Stimulated activated CD4-positive, alpha-beta T cell treated with anti-CD3 and anti-CD28 coated beads, Interleukin-4, amount 100 ng/mL, for 1 hour (primary cell): Measurements from ENCODE around the gene POU2AF3.
"Not testable (repeated sequence)": the region's sequence is repeated elsewhere in the genome, so short reads cannot be mapped to it uniquely, and the experiment has no call there.

Experiments used
- DNase-seq: peaks from one replicate; pipeline ENCODE4 v3.0.0-alpha.2; 2020

The POU2AF3 gene

GRCh38 chr11:111301004-111301841 lies 2.9 kb downstream of the POU2AF3 start:
- no peak for DNase-seq

- DNase-seq, result no peak
Observed at GRCh38 chr11:111301842-111302118, 3.4 kb downstream of the POU2AF3 start.

DNA sequence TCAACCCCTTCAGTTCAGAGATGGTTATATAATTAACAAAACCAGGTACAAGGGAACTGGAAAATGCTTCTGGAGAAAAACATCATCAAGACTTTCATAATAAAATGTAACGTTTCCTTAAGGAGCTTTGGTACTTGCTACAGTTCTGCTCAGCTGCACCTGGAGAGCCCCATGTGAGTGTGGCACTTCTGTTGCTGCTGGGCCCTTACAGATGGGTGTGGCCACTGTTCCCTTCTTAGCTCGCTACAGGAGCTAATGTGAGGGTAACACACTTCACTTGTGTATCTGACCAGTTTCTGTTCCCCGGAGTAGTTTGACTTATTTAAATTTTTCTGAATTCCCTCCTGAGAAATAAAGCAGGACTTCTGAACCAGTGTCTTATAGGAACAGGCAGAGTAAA lies 4.0 kb downstream of the POU2AF3 start:
- DNase-seq, result no peak

DNA sequence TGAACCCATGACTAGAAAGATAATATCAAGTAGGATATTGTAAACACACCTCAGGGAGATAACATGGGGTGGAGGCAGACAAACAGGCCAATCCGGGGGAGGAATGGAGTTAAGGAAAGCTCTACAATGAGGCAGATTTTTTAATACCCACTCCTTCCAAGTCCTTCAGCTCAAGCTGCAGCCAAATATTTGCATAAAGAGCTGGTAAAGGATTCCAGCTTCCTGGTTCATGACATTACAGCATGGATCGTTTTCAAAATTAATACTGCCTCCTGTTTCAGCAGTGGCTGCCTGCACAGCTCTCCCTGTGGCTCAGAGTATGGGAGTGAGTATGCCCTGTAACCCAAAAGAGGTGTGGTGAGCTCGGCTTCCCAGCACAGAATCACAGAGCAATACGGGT lies 5.1 kb downstream of the POU2AF3 start:
- DNase-seq, result no peak

DNA sequence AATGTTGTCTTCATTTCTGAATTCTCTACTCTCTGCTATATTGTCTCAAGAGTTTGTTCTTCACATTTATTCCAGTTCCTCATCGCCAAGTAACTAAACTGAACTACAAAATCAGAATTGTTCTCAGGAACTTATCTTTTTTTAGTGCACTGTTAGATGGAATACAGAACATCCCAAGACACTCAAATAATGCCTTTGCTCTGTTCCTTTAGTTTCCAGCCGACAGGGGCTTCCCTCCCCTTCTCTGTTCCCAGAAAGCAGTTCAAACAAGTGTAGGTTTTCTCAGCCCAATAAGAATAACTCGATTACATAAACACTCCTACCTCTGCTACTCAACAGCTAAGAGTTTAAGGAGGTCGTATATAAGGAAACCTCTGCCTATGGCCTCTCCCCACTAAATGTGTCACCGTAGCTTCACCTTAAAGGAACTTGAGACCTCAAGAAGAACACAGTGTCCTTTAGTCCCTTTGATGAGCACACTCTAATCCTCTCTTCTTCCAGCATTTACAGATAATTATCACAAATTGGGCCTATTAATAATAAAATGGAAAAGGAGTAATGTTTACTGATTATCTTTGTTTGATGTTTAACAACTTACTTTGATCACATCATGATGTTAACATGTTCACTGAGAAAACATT lies 6.9 kb downstream of the POU2AF3 start:
- DNase-seq, result no peak

GRCh38 chr11:111305876-111306275 lies 7.5 kb downstream of the POU2AF3 start:
- DNase-seq, result no peak

DNA sequence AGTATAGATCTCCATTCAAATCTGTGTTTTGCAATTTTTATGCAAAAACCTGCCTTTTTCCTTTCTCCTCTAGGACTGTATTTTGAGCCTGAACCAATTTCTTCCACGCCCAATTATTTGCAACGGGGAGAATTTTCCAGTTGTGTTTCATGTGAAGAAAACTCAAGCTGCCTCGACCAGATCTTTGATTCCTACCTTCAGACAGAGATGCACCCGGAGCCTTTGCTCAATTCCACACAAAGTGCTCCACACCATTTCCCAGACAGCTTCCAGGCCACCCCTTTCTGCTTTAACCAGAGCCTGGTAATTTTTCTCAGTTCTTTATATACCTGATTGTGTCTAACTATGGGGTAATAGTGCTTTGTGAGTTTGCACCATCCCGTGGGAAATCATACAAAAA lies 8.0 kb downstream of the POU2AF3 start:
- DNase-seq, result no peak

- DNase-seq, result no peak
Observed at GRCh38 chr11:111307472-111308108, 9.2 kb downstream of the POU2AF3 start.

DNA sequence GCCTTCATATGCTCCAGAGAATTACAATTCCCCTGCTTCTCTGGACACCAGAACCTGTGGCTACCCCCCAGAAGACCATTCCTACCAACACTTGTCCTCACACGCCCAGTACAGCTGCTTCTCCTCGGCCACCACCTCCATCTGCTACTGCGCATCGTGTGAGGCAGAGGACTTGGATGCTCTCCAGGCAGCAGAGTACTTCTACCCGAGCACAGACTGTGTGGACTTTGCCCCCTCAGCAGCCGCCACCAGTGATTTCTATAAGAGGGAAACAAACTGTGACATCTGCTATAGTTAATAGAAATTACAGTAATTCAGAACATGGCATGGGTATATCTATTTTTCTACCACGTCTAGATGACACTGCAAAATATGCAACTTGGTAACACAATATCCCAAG lies 9.8 kb downstream of the POU2AF3 start:
- DNase-seq, result no peak

DNA sequence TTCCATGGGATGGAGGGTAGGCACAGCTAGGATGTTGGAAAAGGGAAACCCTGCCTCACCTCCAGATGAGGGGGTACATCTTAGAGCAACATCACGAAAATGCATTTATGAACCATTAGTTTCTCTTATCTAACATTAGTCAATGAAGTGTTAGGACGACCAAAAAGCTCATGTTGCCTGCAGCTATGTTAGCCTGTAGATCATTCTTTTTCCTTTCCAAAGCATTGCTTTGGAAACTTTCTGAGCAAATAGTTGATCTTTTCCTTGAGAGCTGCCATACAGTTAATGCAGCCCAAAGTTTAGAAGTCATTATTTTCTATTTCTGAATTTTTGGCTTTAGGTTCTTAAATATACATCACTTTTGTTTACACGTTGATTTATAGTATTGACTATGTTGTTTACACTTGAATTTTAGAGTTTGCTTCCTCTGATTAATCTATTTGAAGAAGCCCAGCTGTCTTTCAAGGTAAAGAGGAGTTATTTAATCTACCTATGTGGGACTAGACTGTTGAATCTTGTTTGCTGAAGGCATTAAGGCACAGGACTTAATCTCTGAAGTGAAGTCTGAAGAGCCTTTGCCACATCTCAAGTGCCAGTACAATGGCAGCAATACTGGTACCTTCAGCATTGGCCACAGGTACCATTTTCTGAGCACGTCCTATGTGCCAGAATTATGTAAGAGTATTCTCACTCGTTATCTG lies 11.0 kb downstream of the POU2AF3 start:
- DNase-seq, result no peak

GRCh38 chr11:111310088-111310487 lies 11.7 kb downstream of the POU2AF3 start:
- DNase-seq, result no peak

DNA sequence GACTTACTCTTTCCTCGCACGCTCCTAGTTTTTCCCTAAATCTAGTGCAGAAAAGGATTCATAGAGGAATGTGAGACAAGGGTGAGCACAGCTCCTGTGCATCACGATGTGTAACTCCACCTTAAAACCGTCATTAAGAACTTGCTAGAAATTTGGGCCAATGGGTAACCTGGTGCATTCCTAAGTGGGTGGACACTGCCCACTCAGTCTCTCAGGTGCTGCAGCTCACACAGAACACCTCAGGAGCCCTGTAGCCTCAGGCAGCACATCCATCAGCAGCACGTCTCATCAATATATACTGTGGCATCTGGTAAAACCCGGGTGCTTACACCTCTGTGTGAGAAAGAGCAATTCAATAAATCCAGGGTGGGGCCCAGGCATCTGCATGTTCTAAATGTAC lies 12.4 kb downstream of the POU2AF3 start:
- DNase-seq, result no peak

- DNase-seq, result no peak
Observed at GRCh38 chr11:111312076-111312475, 13.7 kb downstream of the POU2AF3 start.

DNA sequence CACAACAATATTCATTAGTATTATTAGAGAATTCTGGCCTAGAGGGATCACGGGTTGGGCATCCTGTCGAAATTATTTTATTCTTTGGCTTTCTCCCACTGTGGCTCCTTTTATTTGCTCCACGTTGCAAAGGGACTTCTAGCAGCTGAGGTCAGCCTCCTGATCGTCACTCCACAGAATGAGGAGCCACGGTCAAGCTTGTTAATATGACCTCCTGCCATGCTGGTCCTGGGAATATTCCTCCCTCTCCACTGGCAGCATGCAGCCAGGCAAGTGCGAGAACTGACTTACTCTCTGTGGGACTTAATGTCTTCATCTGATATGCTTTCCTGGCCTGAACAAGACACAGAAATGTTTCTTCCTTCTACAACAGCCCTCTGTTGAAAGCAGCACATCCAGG lies 20.9 kb downstream of the POU2AF3 start:
- no peak for DNase-seq

- not testable (repeated sequence) for DNase-seq
Observed at GRCh38 chr11:111320199-111320598, 21.9 kb downstream of the POU2AF3 start.

DNA sequence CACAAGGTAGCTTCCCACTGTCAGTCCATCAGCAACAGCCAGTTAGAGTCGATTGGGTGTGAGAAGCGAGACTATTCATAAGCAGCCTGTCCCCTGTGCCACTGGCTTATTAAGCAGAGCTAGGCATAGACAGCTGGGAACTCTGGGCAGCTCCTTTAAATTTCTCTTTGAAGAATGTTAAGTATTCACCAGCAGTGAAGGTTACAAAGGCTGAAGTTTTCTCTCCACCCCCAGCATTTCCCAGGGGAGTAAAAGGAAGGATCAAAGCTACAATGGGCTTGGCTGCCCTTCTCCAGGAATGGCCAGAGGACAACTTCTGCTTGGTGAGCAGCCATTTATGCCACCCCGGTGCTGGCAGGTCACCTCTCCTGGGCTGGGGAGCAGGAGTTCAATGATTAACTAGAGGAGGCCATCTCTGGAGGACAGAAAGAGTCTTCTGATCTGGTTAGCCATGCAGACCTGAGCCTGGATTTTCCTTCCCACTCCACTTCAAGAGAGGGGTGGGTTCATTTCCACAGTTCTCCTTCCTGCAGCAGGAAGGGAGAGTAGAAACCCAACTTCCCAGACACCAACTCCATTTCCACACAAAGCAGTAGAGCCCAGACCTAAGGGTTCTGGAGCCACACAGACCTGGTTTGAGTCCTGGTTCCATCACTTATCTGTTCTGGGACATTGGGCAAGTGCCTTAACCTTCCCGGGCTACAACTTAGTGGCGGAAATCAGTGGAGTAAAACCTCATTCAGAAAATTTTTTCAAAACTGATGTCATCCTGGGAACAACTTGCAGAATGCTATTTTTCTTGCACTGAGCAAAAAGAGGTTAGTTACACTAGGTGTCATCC lies 22.6 kb downstream of the POU2AF3 start:
- no peak for DNase-seq

DNA sequence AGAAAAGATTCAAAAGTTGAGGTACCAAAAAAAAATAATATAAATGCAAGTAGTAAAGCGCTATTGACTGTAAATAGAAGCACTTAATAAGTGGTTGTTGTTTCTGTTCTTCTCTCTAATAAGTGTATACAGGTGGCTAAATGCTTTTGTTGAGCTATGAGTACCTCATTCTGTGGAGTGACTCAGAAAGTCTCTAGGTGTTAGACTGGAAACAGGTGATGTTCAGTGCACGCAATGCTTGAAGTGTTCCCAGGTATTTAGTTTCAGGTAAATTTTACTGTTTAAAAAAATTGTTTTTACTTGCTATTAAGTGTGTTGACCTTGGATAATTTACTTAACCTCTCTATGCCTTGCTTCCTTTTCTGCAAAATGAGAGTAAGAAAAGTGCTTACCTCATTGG lies 24.2 kb downstream of the POU2AF3 start:
- DNase-seq, result no peak

- DNase-seq, result no peak
Observed at GRCh38 chr11:111324277-111324720, 26.0 kb downstream of the POU2AF3 start.

DNA sequence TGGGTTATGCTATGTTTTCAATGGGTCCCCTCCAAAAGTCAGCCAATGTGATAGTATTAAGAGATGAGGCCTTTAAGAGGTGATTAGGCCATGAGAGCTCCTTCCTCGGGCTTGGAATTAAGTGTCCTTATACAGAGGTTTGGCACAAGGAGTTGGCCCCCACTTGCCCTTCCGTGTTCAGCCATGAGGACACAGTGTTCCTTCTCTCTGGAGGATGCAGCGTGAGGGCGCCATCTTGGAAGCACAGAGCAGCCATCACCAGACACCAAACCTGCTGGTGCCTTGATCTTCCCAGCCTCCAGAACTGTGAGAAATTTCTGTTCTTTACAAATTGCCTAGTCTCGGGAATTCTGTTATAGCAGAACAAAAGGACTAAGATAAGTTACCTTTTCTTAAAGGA lies 26.9 kb downstream of the POU2AF3 start:
- DNase-seq, result no peak

DNA sequence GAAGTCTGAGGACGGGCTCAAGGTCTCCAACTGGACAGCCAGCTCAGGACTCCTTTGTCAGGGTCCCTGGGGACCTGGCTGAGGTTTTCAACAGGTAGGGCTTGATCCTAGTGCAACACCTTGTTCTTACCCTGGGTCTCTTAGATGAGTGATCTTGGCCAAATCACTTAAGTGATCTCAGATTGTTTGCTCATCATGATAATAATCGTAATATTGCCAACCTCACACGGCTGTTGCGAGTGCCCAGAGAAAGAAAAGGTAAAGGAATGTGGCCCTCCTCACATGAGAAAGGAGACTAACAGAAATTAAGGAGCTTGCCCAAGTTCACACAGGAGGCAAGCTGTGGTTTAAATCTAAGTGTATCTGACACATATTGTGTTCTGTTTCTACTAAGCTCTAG lies 28.5 kb downstream of the POU2AF3 start:
- no peak for DNase-seq

DNA sequence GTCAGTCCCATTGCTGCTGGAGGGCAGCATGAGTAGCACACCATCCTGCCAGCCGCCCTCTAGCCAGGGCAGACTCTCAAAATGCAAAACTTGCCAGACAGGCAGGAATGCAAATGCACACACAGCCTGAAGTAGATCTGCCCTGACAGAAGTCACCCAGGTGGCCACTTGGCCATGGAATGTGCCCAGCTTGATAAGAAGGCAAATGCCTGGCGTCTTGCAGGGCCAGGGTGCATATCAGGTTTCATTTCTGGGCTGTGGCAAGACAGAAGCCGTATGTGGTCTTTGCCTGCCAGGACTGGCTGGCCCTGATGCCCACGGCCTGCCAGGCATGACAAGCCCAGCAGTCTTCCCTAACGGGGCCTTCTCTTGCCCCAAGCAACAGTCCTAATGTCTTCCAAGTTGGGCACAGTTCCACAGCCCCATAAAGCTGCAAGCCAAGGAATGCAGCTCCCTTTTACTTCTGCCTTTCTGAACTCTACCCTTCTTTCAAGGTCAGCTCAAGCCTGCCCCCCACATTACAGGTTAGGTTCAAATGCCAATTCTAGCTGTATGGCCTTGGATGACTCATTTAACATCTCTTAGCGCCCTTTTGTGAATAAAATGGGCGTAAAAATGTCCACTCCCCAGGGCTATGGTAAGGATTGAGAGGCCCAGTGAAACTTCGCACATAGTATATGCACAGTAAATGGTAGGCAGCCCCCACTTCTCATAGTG lies 29.7 kb downstream of the POU2AF3 start:
- DNase-seq, result no peak
